Subcutaneous preadipocyte (primary cell): Measurements from ENCODE around the gene CFAP97D2. TPM values are rescaled to one million over a fixed set of nuclear protein-coding genes. Genes with fewer than 3 reads are reported as not detected.

ENCODE experiments used
- small RNA-seq: library from RNA; depleted of rRNA; stranded (forward); fragments of <200 nt; gene quantifications from one replicate; pipeline ENCODE3, GENCODE V24; 2012
- total RNA-seq: library from RNA; depleted of rRNA; stranded (reverse); fragments of >200 nt; gene quantifications from 2 replicates; pipeline ENCODE4 v1.2.3, GENCODE V29; 2012

Gene CFAP97D2
- total RNA-seq, result not detected in 2 replicates

DNA sequence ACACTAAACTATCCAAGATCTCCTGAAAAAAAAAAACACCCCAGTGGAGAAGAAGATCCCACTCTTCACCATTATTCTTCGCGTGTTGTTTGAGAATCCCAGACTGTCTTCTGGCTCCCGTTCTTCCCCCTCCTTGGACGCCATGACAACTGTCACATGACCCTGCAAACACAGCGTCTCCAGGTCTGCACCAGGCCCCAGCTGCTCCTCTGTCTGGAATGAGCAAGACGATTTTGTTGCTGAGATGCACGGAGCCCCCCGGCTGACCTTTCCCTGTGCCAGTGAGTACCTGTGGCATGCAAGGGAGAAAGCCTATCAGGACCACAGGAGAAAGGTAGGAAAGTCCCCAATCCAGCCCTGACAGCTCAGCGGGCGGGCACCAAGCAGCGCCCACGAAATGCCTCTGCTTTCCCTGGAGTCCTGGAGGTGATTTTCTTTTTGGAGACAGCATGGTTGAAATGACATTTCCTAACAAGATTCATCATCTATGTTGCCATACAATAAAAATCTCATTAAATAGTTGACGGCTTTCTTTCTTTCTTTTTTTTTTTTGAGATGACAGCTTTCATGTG is at the start of gene CFAP97D2:
Gene CFAP97D2 (plus strand): TSS at position 171 of the 572 bp plus-strand sequence. CDS start 74 bp downstream, at position 245.

DNA sequence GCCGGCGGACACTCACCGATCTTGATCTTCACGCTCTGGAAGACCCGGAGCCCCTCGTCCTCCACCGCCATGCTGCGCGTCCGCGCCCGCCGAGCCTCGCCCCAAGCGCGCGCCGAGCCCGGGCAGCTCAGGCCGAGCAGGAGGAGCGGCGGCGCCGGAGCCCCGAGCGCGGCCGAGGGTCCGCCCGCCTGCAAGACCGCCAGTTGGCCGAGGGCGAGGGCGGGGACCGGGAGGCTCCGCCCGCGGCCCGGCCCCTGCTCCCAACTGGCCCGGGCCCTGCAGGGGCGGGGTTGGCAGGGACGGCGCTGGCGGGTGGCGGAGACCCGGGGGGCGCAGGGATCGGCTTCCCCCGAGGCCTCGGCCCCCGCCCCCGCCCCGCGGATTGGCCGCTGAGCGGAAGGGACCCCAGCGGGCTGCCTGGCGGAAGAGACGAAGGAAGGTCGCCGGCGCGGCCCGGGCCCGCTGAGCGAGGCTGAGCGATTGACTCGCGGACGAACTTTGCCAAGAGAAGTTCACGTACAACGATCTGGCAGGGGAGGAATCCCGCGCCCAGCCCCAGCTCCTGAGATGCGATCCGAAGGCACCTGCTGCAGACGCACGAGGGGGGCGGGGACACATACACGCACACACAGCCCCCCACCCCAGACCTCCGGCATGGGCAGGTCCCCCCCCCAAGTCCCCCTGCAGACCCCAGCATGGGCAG is 46.5 kb upstream of the CFAP97D2 start, which contains the start of gene RASA3:
Gene RASA3 (minus strand): TSS at position 205 of the 703 bp plus-strand sequence. CDS start 134 bp downstream, at position 71.

DNA sequence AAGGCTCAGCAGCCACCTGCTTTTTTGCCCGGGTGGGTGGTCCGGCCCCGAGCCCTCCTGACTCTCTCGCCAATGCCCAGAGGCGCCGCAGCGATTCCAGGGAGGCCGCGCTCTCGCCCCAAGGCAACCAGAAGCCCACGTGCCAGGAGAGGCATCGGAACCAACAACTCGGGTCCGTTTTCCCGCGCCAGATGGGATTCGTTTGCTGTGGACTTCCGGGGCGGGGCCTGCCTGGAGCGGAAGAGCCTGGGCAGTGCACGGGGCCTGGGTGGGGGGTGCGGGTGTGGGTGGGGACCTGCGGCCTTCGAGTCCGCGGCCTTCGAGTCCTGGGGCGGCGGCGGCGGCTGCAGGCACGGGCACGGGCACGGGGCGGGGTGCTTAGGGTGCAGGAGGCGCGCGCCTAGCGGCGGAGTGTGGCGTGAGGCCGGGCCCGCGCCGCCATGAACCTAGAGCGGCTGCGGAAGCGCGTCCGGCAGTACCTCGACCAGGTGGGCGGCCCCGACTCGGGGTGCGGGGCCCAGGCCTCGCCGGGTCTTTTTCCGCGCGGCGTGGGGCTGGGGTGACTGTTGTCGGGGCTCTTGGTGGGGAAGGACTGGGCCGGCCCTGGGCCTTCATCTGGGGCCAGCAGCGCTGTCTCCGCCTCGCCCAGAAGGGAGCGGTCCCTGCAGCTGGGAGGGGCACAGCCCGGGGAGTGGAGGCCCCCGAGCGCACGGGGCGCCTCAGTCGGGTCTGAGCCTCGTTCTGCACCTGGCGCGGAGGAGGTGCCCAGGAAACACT is 55.8 kb downstream of the CFAP97D2 start, which contains the start of gene CDC16:
Gene CDC16 (plus strand): TSS at position 253 of the 777 bp plus-strand sequence. CDS start 188 bp downstream, at position 441.

Small RNAs within 50 kb of the gene (small RNA-seq; reads per million reads assigned to genes)
- gene MIR548AR, result not detected

Other genes starting within 250 kb of the CFAP97D2 start
- under 0.01 and 0.39 TPM in 2 replicates for gene C13orf46, start 205.2 kb upstream of the CFAP97D2 start, total RNA-seq
- gene RASA3, start 46.6 kb upstream of the CFAP97D2 start, total RNA-seq, result 35.3 and 50.0 TPM in 2 replicates
- 46.7 and 58.4 TPM in 2 replicates for gene CDC16, start 55.6 kb downstream of the CFAP97D2 start, total RNA-seq
- 19.5 and 19.7 TPM in 2 replicates for gene UPF3A, start 102.3 kb downstream of the CFAP97D2 start, total RNA-seq
- 13.6 and 22.1 TPM in 2 replicates for gene CHAMP1, start 135.2 kb downstream of the CFAP97D2 start, total RNA-seq